ENCODE data around the gene ANKLE1.
A peak's percentile ranks its signal among the peaks of the same experiment; 100 is the strongest.
"Not testable (repeated sequence)": the region's sequence is repeated elsewhere in the genome, so short reads cannot be mapped to it uniquely, and the experiment has no call there.

Gene ANKLE1

DNA sequence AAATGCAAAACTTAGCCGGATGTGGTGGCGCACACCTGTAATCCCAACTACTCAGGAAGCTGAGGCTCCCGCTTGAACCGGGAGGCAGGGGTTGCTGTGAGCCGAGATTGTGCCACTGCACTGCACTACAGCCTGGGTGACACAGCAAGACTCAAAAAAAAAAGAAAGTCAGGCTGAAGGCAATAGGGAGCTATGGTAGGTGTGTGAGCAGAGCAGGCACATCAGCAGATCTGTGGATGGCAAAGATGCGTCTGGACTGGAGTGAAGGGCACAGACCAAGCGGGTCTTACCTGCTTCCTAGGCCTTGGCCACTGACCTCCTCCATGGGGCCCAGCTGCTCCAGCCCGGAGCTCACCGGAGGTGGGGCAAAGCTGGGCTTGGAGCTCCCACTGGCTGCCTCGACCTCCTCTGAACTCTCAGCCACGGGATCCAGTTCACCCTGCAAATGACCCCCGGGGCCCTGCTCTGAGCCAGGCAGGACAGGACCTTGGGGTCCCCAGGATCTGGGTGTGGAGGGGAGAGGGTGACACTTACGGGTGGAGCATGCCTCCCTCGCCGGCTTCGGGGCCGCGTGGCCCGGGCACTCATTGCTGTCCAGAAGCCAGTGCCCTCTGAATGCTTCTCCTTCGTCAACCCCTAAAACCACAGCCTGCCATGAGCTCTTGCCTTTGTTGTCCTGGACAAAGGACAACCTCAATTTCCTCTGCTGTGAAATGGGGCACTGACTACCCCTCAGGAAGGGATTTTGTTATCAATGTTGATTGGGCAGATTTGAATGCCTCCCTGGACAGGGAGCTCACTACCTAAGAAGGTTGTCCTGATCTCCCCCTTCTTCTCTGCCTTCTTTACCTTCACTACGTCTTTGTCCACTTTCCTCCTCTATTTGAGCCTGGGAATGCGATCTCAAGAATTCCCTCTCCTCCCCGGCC lies 17.7 kb upstream of the ANKLE1 start:
- no peaks in the 10 kb centered on the region for H3K27me3 Mint-ChIP-seq
- peaks cover 22% of the 10 kb centered on the region for H3K4me1 Mint-ChIP-seq (ENCODE audit: low read depth)
- no peaks in the 10 kb centered on the region for H3K36me3 Mint-ChIP-seq
- H3K4me3 Mint-ChIP-seq, result no peak overlapping the region
- H3K27ac Mint-ChIP-seq, result peak overlapping the region; percentile 50
- H3K9me3 Mint-ChIP-seq (ENCODE audit: low read depth), result no peaks in the 10 kb centered on the region

DNA sequence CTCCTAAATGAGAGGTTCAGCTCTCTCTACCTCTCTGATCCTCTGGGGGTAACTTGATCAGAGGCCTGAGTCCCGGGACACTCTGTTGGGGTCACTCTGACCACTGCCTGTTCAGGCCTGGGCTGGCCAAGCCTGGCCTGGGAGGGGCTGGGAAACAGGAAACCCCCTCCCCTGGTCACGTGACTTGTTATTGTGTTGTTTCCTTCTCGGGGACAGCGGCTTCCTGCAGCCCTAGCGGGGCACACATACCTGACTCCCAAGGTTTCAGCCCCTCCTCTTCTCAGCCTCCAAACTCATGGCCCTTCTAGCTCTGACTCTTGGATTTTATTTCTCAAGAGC lies 17.1 kb upstream of the ANKLE1 start, which contains the start of gene USHBP1:
TSS of gene USHBP1 (minus strand) at position 105 of the 339 bp plus-strand sequence. CDS start 446 bp downstream, outside the sequence.
- H3K9me3 Mint-ChIP-seq (ENCODE audit: low read depth), result no peaks in the 10 kb centered on the region
- peak within 1 kb of the TSS; percentile 50 for H3K27ac Mint-ChIP-seq
- H3K27me3 Mint-ChIP-seq, result no peaks in the 10 kb centered on the region
- no peaks in the 10 kb centered on the region for H3K36me3 Mint-ChIP-seq
- H3K4me1 Mint-ChIP-seq (ENCODE audit: low read depth), result peaks cover 22% of the 10 kb centered on the region
- H3K4me3 Mint-ChIP-seq, result no peak within 1 kb of the TSS

DNA sequence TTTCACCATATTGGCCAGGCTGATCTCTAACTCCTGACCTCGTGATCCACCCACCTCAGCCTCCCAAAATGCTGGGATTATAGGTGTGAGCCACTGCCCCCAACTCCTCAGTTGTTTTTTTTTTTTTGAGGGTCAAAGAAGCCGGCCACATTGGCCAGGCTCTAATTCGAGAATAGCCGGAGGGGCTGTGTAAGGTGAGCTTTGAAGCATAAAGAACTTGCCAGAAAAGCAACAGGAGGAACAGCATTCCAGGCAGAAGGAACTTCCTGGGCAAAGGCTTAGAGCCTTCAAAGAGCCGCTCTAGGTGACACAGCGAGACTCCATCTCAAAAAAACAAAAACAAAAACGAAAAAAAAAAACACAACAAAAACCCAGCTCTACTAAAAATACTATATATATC lies 15.7 kb upstream of the ANKLE1 start:
- no peak overlapping the region for H3K4me3 Mint-ChIP-seq
- H3K27me3 Mint-ChIP-seq, result no peaks in the 10 kb centered on the region
- H3K9me3 Mint-ChIP-seq (ENCODE audit: low read depth), result no peaks in the 10 kb centered on the region
- H3K4me1 Mint-ChIP-seq (ENCODE audit: low read depth), result peaks cover 20% of the 10 kb centered on the region
- H3K36me3 Mint-ChIP-seq, result no peaks in the 10 kb centered on the region
- no peak overlapping the region for H3K27ac Mint-ChIP-seq

DNA sequence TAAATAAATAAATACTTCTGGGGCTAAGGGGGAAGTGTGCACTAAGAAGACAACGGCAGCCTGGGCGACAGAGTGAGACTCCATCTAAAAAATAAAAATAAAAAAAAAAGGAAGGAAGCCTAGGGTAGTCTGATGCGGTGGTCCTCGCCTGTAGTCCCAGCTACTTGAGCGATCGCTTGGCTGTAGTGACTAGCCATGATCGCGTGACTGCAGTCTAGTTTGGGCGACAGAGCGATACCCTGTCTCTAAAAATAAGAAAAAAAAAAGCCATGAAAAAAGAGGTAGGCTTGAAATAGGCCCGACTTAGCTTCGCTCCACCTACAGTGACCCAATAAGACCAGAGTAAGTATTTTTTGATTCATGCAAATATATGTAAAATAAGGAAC lies 15.1 kb upstream of the ANKLE1 start:
- peak overlapping the region; percentile 94 for H3K4me3 Mint-ChIP-seq
- no peaks in the 10 kb centered on the region for H3K9me3 Mint-ChIP-seq (ENCODE audit: low read depth)
- peak overlapping the region; percentile 82 for H3K27ac Mint-ChIP-seq
- peaks cover 20% of the 10 kb centered on the region for H3K4me1 Mint-ChIP-seq (ENCODE audit: low read depth)
- H3K36me3 Mint-ChIP-seq, result no peaks in the 10 kb centered on the region
- H3K27me3 Mint-ChIP-seq, result no peaks in the 10 kb centered on the region

GRCh38 chr19:17266975-17267788 lies 14.5 kb upstream of the ANKLE1 start, which contains the start of gene BABAM1:
TSS of gene BABAM1 (plus strand) at chr19:17267443. CDS start at chr19:17268807, 1,364 bp downstream.
- no peaks in the 10 kb centered on the region for H3K36me3 Mint-ChIP-seq
- peaks cover 20% of the 10 kb centered on the region for H3K4me1 Mint-ChIP-seq (ENCODE audit: low read depth)
- peak within 1 kb of the TSS; percentile 94 for H3K4me3 Mint-ChIP-seq
- H3K27ac Mint-ChIP-seq, result peak within 1 kb of the TSS; percentile 82
- no peaks in the 10 kb centered on the region for H3K27me3 Mint-ChIP-seq
- H3K9me3 Mint-ChIP-seq (ENCODE audit: low read depth), result no peaks in the 10 kb centered on the region

GRCh38 chr19:17268754-17269153 lies 12.9 kb upstream of the ANKLE1 start:
- Mint-ChIP-seq H3K36me3 (no peaks in the 10 kb centered on the region), H3K4me3 (peak overlapping the region; percentile 94), H3K9me3 (ENCODE audit: low read depth) (no peaks in the 10 kb centered on the region), H3K4me1 (ENCODE audit: low read depth) (peaks cover 20% of the 10 kb centered on the region), H3K27me3 (no peaks in the 10 kb centered on the region), H3K27ac (no peak overlapping the region)

- not testable (repeated sequence) for H3K9me3 Mint-ChIP-seq (ENCODE audit: low read depth); H3K36me3 Mint-ChIP-seq; H3K4me3 Mint-ChIP-seq; H3K27ac Mint-ChIP-seq; H3K4me1 Mint-ChIP-seq (ENCODE audit: low read depth); H3K27me3 Mint-ChIP-seq
Observed at GRCh38 chr19:17274892-17275291, 6.8 kb upstream of the ANKLE1 start.

DNA sequence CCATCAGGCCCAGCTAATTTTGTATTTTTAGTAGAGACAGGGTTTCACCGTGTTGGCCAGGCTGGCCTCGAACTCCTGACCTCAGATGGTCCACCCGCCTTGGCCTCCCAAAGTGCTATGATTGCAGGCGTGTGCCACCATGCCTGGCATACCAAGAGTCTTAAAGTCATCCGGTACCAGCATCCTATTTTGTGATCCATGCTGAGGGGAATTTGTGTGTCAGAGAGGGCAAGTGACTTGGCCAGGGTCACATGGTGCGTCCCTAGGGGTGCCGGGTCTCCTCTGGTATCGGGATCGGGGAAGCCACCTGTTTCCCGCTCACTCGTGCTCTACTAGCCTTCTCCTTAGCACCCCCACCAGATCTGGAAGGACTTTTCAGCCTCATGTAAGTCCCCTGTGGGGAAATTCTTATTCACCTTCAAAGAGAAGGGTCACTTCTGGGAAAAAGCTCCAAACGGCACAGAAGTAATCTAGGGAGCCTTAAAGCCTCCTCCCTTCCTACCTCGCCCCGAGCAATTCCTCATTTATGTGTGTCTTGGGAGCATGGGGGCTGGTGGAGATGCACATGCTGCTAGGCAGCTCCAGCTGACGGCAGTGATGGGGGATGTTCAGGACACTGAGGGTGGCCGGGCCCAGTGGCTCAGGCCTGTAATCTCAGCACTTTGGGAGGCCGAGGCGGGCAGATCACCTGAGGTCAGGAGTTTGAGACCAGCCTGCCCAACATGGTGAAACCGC lies 6.1 kb upstream of the ANKLE1 start:
- no peaks in the 10 kb centered on the region for H3K36me3 Mint-ChIP-seq
- no peak overlapping the region for H3K27ac Mint-ChIP-seq
- H3K4me3 Mint-ChIP-seq, result no peak overlapping the region
- H3K27me3 Mint-ChIP-seq, result no peaks in the 10 kb centered on the region
- no peaks in the 10 kb centered on the region for H3K4me1 Mint-ChIP-seq (ENCODE audit: low read depth)
- no peaks in the 10 kb centered on the region for H3K9me3 Mint-ChIP-seq (ENCODE audit: low read depth)

DNA sequence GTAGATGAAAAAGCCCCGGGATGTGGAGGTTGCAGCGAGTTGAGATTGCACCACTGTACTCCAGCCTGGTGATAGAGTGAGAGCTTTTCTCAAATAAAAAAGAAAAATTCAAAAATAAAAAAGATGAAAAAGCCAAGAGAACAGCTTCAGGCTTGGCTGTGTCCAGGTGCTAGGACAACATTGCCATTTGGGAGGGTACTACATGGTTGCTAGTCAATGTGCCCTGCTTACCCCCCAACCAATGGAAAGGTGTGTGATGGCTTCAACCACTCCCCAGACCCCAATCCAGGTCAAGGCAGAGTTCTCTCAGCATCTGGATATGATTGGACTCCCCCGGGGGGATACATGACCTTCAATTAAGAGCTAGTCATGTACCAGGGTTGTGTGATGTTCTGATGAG lies 2.3 kb upstream of the ANKLE1 start:
- Mint-ChIP-seq H3K9me3 (ENCODE audit: low read depth) (no peaks in the 10 kb centered on the region), H3K4me3 (no peak overlapping the region), H3K27ac (no peak overlapping the region), H3K36me3 (no peaks in the 10 kb centered on the region), H3K4me1 (ENCODE audit: low read depth) (peaks cover 6% of the 10 kb centered on the region), H3K27me3 (no peaks in the 10 kb centered on the region)

DNA sequence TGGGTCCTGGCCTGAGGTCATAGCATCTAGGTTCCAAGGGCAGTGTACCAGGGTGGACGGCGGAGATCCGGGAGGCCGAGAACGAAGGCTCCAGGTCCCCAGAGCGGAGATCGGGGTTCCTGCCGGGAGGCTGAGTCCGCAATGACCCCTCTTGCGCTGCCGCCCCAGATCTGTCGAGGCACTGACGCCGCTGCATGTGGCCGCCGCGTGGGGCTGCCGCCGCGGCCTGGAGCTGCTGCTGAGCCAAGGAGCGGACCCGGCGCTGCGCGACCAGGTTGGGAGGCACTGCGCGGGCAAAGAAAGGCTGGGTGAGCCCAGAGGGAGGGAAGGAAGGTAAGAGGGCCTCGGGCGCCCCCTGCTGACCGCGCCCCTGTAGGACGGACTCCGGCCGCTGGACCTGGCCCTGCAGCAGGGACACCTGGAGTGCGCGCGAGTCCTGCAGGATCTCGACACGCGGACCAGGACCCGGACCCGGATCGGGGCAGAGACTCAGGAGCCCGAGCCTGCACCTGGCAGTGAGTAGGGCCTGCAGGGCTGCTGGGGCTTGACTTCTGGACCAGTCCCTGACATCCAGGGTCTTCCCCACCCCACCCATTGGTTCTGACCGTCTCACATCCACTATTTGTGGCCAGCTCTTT lies 906 bp downstream of the ANKLE1 start:
- H3K27me3 Mint-ChIP-seq, result no peaks in the 10 kb centered on the region
- peaks cover 3% of the 10 kb centered on the region for H3K36me3 Mint-ChIP-seq
- H3K9me3 Mint-ChIP-seq (ENCODE audit: low read depth), result no peaks in the 10 kb centered on the region
- H3K4me1 Mint-ChIP-seq (ENCODE audit: low read depth), result peaks cover 6% of the 10 kb centered on the region
- H3K4me3 Mint-ChIP-seq, result peak overlapping the region; percentile 87
- peak overlapping the region; percentile 86 for H3K27ac Mint-ChIP-seq

- Mint-ChIP-seq H3K27ac (no peak overlapping the region), H3K36me3 (peaks cover 3% of the 10 kb centered on the region), H3K4me3 (peak overlapping the region; percentile 76)
Observed at GRCh38 chr19:17283504-17283996, 1.8 kb downstream of the ANKLE1 start.

DNA sequence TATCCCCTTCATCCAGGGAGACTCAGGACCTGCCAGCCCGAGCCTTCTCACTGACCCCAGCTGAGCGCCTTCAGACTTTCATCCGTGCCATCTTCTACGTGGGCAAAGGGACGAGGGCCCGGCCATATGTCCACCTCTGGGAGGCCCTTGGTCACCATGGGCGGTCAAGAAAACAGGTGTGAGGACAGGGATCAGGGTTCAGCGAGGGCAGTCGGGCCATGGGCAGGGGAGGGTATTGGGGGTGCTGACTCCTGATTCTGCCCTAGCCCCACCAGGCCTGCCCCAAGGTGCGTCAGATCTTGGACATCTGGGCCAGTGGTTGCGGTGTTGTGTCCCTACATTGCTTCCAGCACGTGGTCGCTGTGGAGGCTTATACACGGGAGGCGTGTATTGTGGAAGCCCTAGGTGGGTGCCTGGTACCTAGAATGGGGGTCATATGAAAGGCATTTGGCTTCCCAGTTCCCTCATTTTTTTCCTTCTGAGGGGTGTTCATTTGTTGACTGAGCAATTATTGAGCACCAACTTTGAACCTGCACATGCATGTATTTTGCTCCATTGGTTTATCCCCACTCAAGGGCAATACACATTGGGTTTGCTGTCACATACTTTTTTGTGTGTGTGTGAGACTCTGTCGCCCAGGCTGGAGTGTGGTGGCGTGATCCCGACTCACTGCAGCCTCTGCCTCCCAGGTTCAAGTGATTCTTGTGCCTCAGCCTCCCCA lies 3.9 kb downstream of the ANKLE1 start:
- Mint-ChIP-seq H3K27me3 (no peaks in the 10 kb centered on the region), H3K36me3 (peaks cover 3% of the 10 kb centered on the region), H3K4me3 (no peak overlapping the region), H3K27ac (no peak overlapping the region), H3K4me1 (ENCODE audit: low read depth) (peaks cover 6% of the 10 kb centered on the region), H3K9me3 (ENCODE audit: low read depth) (no peaks in the 10 kb centered on the region)

More at GRCh38 chr19:17283504-17283996, 1.8 kb downstream of the ANKLE1 start:
- no peaks in the 10 kb centered on the region for H3K9me3 Mint-ChIP-seq (ENCODE audit: low read depth)
- H3K4me1 Mint-ChIP-seq (ENCODE audit: low read depth), result peaks cover 6% of the 10 kb centered on the region
- no peaks in the 10 kb centered on the region for H3K27me3 Mint-ChIP-seq

- no peak overlapping the region for H3K27ac Mint-ChIP-seq
- H3K4me1 Mint-ChIP-seq (ENCODE audit: low read depth), result peaks cover 5% of the 10 kb centered on the region
- no peaks in the 10 kb centered on the region for H3K27me3 Mint-ChIP-seq
- H3K4me3 Mint-ChIP-seq, result no peak overlapping the region
- H3K36me3 Mint-ChIP-seq, result peaks cover 3% of the 10 kb centered on the region
- H3K9me3 Mint-ChIP-seq (ENCODE audit: low read depth), result no peaks in the 10 kb centered on the region
Observed at GRCh38 chr19:17286263-17286662, 4.6 kb downstream of the ANKLE1 start.

DNA sequence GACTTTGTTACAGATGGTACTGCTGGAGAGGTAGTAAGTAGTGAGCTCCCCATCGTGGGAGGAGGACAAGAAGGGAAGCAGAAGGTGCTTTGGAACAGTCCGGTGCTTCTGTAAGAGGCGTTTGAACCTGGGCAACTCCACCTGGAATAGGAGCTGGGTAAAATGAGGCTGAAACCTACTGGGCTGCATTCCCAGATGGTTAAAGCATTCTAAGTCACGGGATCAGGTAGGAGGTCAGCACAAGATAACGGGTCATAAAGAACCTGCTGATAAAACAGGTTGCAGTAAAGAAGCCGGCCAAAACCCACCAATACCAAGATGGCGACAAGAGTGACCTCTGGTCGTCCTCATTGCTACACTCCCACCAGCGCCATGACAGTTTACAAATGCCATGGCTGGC lies 5.1 kb downstream of the ANKLE1 start:
- no peak overlapping the region for H3K4me3 Mint-ChIP-seq
- no peak overlapping the region for H3K27ac Mint-ChIP-seq
- no peaks in the 10 kb centered on the region for H3K9me3 Mint-ChIP-seq (ENCODE audit: low read depth)
- peaks cover 3% of the 10 kb centered on the region for H3K36me3 Mint-ChIP-seq
- H3K4me1 Mint-ChIP-seq (ENCODE audit: low read depth), result peaks cover 4% of the 10 kb centered on the region
- no peaks in the 10 kb centered on the region for H3K27me3 Mint-ChIP-seq

Data from activated naive CD8-positive, alpha-beta T cell (primary cell).